Endothelial cell of umbilical vein (primary cell): Measurements from ENCODE around the gene ACER1. TPM values are rescaled to one million over a fixed set of nuclear protein-coding genes. Genes with fewer than 3 reads are reported as not detected.

Experiments
- BruUV-seq: library from RNA; stranded (reverse); fragments of 400-500 nt; replicated peaks from 2 replicates; lab custom pipeline; 2021; lab: Mats Ljungman, UMichigan
- CTCF ChIA-PET: fragments of 300-600, 350-600 bp; sonication (Branson Sonifier 250); formaldehyde crosslinking; loops from one replicate; lab custom pipeline; 2021; ENCODE audit warnings: antibody characterized with exemption, inconsistent platforms; lab: Charles Lee
- POLR2A ChIA-PET: fragments of 300-600, 350-600 bp; sonication (Branson Sonifier 250); formaldehyde crosslinking; loops from one replicate; lab custom pipeline; 2021; ENCODE audit warnings: antibody characterized with exemption, inconsistent platforms; lab: Charles Lee
- DNase-seq: peaks from one replicate; pipeline ENCODE4 v3.0.0-alpha.2; 2011; ENCODE audit warnings: low read depth, low spot score
- FAIRE-seq: peaks from 2 replicates; lab custom pipeline; 2011; peaks lifted over from hg19 to GRCh38; lab: Jason Lieb, UNC
- H2AFZ ChIP-seq: 2 replicates; pipeline ENCODE4 v1.6.0; 2012; ENCODE audit warnings: low read depth, low read length, control low read depth, inconsistent platforms
- H3K27ac ChIP-seq: 2 replicates; pipeline ENCODE4 v1.5.1; 2011; ENCODE audit warnings: low read depth, mild to moderate bottlenecking, control low read depth, low read length, moderate library complexity; ENCODE audit not compliant: insufficient read depth
- H3K27me3 ChIP-seq, 2 experiments: 2 replicates each; pipeline versions ENCODE4 v1.6.0 to v1.6.1; 2011; ENCODE audit warnings: low read length in 2 of 2, mixed read lengths in 1 of 2; ENCODE audit not compliant: control insufficient read depth in 2 of 2, insufficient read depth in 2 of 2
- H3K36me3 ChIP-seq, 2 experiments: 2 replicates in 1 of 2; 3 replicates in 1 of 2; pipeline ENCODE4 v1.5.1; 2011; ENCODE audit warnings: low read length in 2 of 2, mild to moderate bottlenecking in 1 of 2, moderate library complexity in 1 of 2; ENCODE audit not compliant: control insufficient read depth in 2 of 2, insufficient read depth in 2 of 2; ENCODE audit errors: extremely low read depth in 1 of 2
- H3K4me1 ChIP-seq: 3 replicates; pipeline ENCODE4 v1.5.1; 2011; ENCODE audit warnings: mild to moderate bottlenecking, low read length; ENCODE audit not compliant: control insufficient read depth, insufficient read depth; ENCODE audit errors: extremely low read depth
- H3K4me2 ChIP-seq: 2 replicates; pipeline ENCODE4 v1.6.1; 2011; ENCODE audit warnings: low read length, control low read depth, mixed read lengths; ENCODE audit not compliant: insufficient read depth
- H3K4me3 ChIP-seq, 3 experiments: fragments of 200-600 bp in 1 of 3; sonication (generic), shearing (Covaris generic) in 1 of 3; replicated peaks in 1 of 3; 2 replicates each; pipeline ENCODE4 v1.5.1; 2011 to 2016; ENCODE audit warnings: control low read depth in 3 of 3, low read length in 3 of 3, mild to moderate bottlenecking in 2 of 3, inconsistent platforms in 1 of 3, low read depth in 1 of 3, moderate library complexity in 1 of 3; ENCODE audit not compliant: insufficient read depth in 1 of 3
- H3K79me2 ChIP-seq: 2 replicates; pipeline ENCODE4 v1.6.0; 2012; ENCODE audit warnings: low read length, inconsistent platforms; ENCODE audit not compliant: control insufficient read depth, insufficient read depth
- H3K9ac ChIP-seq: replicated peaks from 2 replicates; pipeline ENCODE3; 2011; ENCODE audit warnings: low read length, control low read depth; ENCODE audit not compliant: insufficient read depth; ENCODE audit errors: extremely low read depth
- H3K9me1 ChIP-seq: replicated peaks from 3 replicates; pipeline ENCODE4 v1.6.0; 2011; ENCODE audit warnings: mild to moderate bottlenecking, low read length; ENCODE audit not compliant: control insufficient read depth, insufficient read depth; ENCODE audit errors: extremely low read depth
- H3K9me3 ChIP-seq: replicated peaks from 2 replicates; pipeline ENCODE4 v1.5.1; 2012; ENCODE audit warnings: low read length, inconsistent platforms; ENCODE audit not compliant: control insufficient read depth, insufficient read depth
- H4K20me1 ChIP-seq: replicated peaks from 2 replicates; pipeline ENCODE3; 2011; ENCODE audit warnings: mild to moderate bottlenecking, low read length; ENCODE audit not compliant: control insufficient read depth, insufficient read depth; ENCODE audit errors: extremely low read depth
- EZH2 ChIP-seq: IDR thresholded peaks from 2 replicates; pipeline ENCODE4 v1.6.1; 2012; ENCODE audit warnings: borderline replicate concordance, low read depth, mild to moderate bottlenecking, moderate library complexity, low read length, inconsistent platforms; ENCODE audit not compliant: severe bottlenecking
- FOS ChIP-seq: IDR thresholded peaks from 2 replicates; pipeline ENCODE4 v1.6.1; 2011; ENCODE audit warnings: mild to moderate bottlenecking, low read length, moderate library complexity, borderline replicate concordance; ENCODE audit not compliant: insufficient read depth
- GATA2 ChIP-seq: IDR thresholded peaks from 2 replicates; pipeline ENCODE4 v1.7.0; 2011; ENCODE audit warnings: low read depth, mild to moderate bottlenecking, moderate library complexity, mixed read lengths, low read length; ENCODE audit not compliant: insufficient read length, insufficient read depth
- JUN ChIP-seq: IDR thresholded peaks from 2 replicates; pipeline ENCODE4 v1.6.1; 2011; ENCODE audit warnings: borderline replicate concordance, low read depth; ENCODE audit not compliant: insufficient read length, insufficient read depth
- MYC ChIP-seq: IDR thresholded peaks from one replicate; pipeline ENCODE4 v1.6.1; 2011; ENCODE audit warnings: mild to moderate bottlenecking, low read depth, low read length
- POLR2A ChIP-seq: IDR thresholded peaks from 2 replicates; pipeline ENCODE4 v1.6.1; 2012; ENCODE audit warnings: low read depth, mild to moderate bottlenecking, control low read depth, low read length
- POLR2AphosphoS5 ChIP-seq: IDR thresholded peaks from 2 replicates; pipeline ENCODE4 v1.6.1; 2012; ENCODE audit warnings: low read depth, mild to moderate bottlenecking, control low read depth, low read length, moderate library complexity; ENCODE audit not compliant: insufficient read depth
- dilution Hi-C: fragments of 300-500 bp; cut with MboI; formaldehyde crosslinking; loops from one replicate; pipeline ENCODE4 v1.15.0; 2019; ENCODE audit warnings: low sequenced_read_pairs; ENCODE audit not compliant: extremely low pct_ligation_motif_present
- intact Hi-C: fragments of 100-400 bp; cut with micrococcal nuclease; formaldehyde crosslinking; loops from one replicate; pipeline ENCODE4 v1.10.0; 2022
- polyA plus RNA-seq, 4 experiments: library from polyadenylated mRNA; depleted of rRNA in 3 of 4; stranded (reverse) in 3 of 4; unstranded in 1 of 4; fragments of >200 nt; gene quantifications; 2 replicates each; pipeline versions ENCODE4 v1.2.1 to v1.2.3, GENCODE V29; 2011 to 2012; ENCODE audit warnings: missing spikeins in 1 of 4
- total RNA-seq: library from RNA; stranded (reverse); gene quantifications from 2 replicates; pipeline ENCODE4 v1.2.3, GENCODE V29; 2021
- TF ChIP-seq, protein P1 (sequence below), 2 donors: IDR thresholded peaks; 1 replicate in 1 of 2; 2 replicates in 1 of 2; pipeline ENCODE4 v1.5.1; 2011; ENCODE audit warnings: low read length in 2 of 2, mild to moderate bottlenecking in 2 of 2, moderate library complexity in 2 of 2, control low read depth in 1 of 2, inconsistent platforms in 1 of 2, low read depth in 1 of 2; ENCODE audit not compliant: insufficient read depth in 1 of 2; ENCODE audit errors: extremely low read depth in 1 of 2
- TF ChIP-seq, protein P2 (sequence below): IDR thresholded peaks from 2 replicates; pipeline ENCODE4 v1.6.1; 2011; ENCODE audit not compliant: insufficient read depth, insufficient read length

Gene ACER1
- total and polyA plus RNA-seq, 2 donors (not counting 3 experiments of a cell fraction or from before 2014, with no cell fraction given) = 0.04 TPM; not detected in 1

DNA sequence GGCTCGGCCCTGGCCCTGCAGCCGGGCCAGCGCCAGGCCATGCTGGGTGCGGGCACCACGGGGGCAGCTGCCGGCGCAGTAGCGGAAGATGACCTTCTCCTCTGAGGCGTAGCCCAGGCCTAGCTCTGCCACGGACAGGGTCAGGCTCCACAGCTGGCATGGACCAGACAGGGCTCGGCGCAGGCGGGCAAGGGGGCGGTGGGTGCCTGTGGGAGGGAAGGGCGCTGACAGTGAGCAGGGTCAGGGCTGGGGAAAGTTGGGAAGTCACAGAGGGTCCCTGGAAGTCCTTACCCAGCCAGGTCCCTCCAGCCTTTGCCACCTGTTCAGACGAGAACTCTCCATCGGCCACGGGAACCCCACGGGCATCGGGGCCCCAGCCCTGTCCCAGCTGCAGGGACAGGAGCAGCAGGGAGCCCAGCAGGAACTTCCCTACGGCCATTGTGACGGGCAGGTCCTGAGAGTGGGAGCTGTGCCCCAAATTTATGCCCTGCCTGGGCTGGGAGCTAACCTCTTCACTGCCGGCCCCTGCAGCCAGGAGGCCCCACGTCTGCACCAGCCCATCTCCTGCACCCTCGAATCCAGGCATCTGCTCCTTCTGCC lies 42.1 kb upstream of the ACER1 start, which contains the start of gene PSPN:
TSS of gene PSPN (minus strand) at position 523 of the 600 bp plus-strand sequence. CDS start at position 439, 84 bp downstream.
- intact Hi-C loops (no loop called here), dilution Hi-C loops (no loop called here)
- POLR2A ChIA-PET = no interaction called here

More for the DNA sequence above, 42.1 kb upstream of the ACER1 start, which contains the start of gene PSPN:
- no peak within 1 kb of the TSS for H3K4me3 ChIP-seq
- no peaks in the 10 kb centered on the region for H3K79me2 ChIP-seq
- H3K4me2 ChIP-seq = no peak within 1 kb of the TSS
- BruUV-seq = no TSS peak
- no peaks in the 10 kb centered on the region for H4K20me1 ChIP-seq
- H3K9me3 ChIP-seq = no peaks in the 10 kb centered on the region
- DNase-seq (no peak), FAIRE-seq (no peak)
- no peak within 1 kb of the TSS for H3K27ac ChIP-seq
- CTCF ChIA-PET = no interaction called here
- no peak within 1 kb of the TSS for H3K9ac ChIP-seq
- peaks cover 0 to 12% of the 10 kb centered on the region in 2 experiments for H3K36me3 ChIP-seq
- no peak within 1 kb of the TSS for H2AFZ ChIP-seq
- no peaks in the 10 kb centered on the region for H3K27me3 ChIP-seq
- TF ChIP-seq, protein P1, sequence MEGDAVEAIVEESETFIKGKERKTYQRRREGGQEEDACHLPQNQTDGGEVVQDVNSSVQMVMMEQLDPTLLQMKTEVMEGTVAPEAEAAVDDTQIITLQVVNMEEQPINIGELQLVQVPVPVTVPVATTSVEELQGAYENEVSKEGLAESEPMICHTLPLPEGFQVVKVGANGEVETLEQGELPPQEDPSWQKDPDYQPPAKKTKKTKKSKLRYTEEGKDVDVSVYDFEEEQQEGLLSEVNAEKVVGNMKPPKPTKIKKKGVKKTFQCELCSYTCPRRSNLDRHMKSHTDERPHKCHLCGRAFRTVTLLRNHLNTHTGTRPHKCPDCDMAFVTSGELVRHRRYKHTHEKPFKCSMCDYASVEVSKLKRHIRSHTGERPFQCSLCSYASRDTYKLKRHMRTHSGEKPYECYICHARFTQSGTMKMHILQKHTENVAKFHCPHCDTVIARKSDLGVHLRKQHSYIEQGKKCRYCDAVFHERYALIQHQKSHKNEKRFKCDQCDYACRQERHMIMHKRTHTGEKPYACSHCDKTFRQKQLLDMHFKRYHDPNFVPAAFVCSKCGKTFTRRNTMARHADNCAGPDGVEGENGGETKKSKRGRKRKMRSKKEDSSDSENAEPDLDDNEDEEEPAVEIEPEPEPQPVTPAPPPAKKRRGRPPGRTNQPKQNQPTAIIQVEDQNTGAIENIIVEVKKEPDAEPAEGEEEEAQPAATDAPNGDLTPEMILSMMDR (IDR thresholded peaks at IDR 0.05; ENCODE audit: extremely low read depth in 1 of 2, insufficient read depth in 1 of 2, low read depth in 1 of 2, low read length in 2 of 2) = no peak
- TF ChIP-seq POLR2AphosphoS5 = no peak
- TF ChIP-seq, protein P2, sequence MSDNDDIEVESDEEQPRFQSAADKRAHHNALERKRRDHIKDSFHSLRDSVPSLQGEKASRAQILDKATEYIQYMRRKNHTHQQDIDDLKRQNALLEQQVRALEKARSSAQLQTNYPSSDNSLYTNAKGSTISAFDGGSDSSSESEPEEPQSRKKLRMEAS = no peak
- TF ChIP-seq JUN = no peak
- TF ChIP-seq GATA2 = no peak
- no peak for TF ChIP-seq FOS
- no peak for TF ChIP-seq POLR2A
- TF ChIP-seq MYC = no peak
- no peak for TF ChIP-seq EZH2
- peaks cover 2% of the 10 kb centered on the region for H3K4me1 ChIP-seq
- H3K9me1 ChIP-seq = no peaks in the 10 kb centered on the region
